RWPE1 (cell line): Measurements from ENCODE around the gene STX2.
A peak's percentile ranks its signal among the peaks of the same experiment; 100 is the strongest.

Experiments
- CTCF ChIA-PET: fragments of 350-600 bp; sonication (Branson Sonifier 250); formaldehyde crosslinking; extraction: SDS; loops from one replicate; lab custom pipeline; 2021; lab: Yijun Ruan, JAX
- POLR2A ChIA-PET: fragments of 400-600 bp; formaldehyde crosslinking; extraction: SDS; loops from one replicate; lab custom pipeline; 2020; ENCODE audit warnings: antibody characterized with exemption; ENCODE audit not compliant: low non-redundant PET; lab: Yijun Ruan, JAX
- DNase-seq: peaks from one replicate; pipeline ENCODE4 v3.0.0; 2012; ENCODE audit warnings: low spot score
- H3K27ac ChIP-seq: fragments of 450-650 bp; 2 replicates; pipeline ENCODE4 v1.5.1; 2017
- CTCF ChIP-seq: fragments of 450-650 bp; conservative IDR thresholded peaks from 2 replicates; pipeline ENCODE4 v1.5.1; 2017; ENCODE audit warnings: low read depth, mild to moderate bottlenecking

The STX2 gene

DNA sequence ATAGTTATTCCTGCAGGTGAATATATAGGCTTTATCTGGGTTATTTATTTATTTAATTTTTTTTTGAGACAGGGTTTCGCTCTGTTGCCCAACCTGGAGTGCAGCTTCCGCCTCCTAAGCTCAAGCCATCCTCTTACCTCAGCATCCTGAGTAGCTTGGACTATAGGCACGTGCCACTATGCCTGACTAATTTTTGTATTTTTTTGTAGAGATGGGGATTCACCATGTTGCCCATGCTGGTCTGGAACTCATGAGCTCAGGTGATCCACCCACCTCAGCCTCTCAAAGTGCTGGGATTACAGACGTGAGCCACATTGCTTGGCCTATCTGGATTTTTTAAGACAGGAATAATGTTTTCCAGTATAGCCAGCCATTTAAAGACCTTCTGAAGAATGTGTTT, 34.8 kb upstream of the STX2 start:
- ChIA-PET POLR2A (no interaction called here), CTCF (interaction anchor here (0.6 kb wide), 2 partner anchors 35 to 130 kb away, joined by 3 read pairs; no protein-coding TSS in a partner anchor)
- H3K27ac ChIP-seq = no peak overlapping the region
- DNase-seq = no peak
- TF ChIP-seq CTCF = no peak

- ChIA-PET POLR2A (no interaction called here), CTCF (interaction anchor here (0.6 kb wide), 2 partner anchors 51 to 890 kb away, joined by 3 to 6 read pairs; no protein-coding TSS in a partner anchor)
- no peak for DNase-seq
- no peak for TF ChIP-seq CTCF
- H3K27ac ChIP-seq = no peak overlapping the region
These were observed 34.2 kb upstream of the STX2 start for GRCh38 chr12:130873106-130873795.

DNA sequence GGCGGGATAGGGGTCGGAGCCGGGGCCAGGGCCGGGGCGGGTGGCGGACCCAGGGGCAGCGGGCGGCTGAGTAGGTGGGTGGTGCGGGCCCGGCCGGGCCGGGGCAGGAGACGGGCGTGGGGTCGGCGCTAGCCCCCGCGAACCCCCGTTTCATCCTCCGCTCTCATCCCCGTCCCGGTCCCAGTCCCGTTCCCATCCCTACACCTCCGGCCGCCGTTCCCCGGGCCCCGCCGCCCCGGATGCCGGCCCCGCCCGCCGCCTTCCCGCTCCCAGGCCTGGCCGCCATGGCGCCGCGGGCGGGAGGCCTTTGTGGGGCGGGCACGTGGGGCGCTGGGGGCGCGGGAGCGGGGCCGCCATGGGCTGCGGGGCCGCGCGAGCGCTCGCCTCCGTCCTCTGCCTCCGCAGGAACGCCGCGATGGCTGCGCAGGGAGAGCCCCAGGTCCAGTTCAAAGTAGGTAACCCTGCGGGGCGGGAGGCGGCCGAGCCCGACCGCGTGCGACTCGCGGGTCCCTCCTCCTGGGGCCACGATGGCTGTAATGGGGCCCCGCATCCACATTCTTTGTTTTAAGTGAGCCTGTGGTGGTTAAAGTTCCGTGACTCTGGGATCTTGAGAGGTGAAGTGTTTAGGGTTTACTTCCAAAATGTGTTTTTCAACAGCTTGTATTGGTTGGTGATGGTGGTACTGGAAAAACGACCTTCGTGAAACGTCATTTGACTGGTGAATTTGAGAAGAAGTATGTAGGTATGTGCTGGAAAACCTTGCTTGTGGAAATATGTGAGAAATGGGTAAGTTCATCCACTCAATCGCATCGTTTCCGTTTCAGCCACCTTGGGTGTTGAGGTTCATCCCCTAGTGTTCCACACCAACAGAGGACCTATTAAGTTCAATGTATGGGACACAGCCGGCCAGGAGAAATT, 33.4 kb upstream of the STX2 start:
- ChIA-PET CTCF (interaction anchor here (0.6 kb wide), 2 partner anchors 50 to 891 kb away, joined by 3 to 6 read pairs; no protein-coding TSS in a partner anchor), POLR2A (no interaction called here)
- no peak for TF ChIP-seq CTCF
- peak overlapping the region; percentile 94 for H3K27ac ChIP-seq
- peak; percentile 20 for DNase-seq

- DNase-seq = peak; percentile 98
- peak within 1 kb of the TSS; percentile 94 for H3K27ac ChIP-seq
- TF ChIP-seq CTCF = no peak
- ChIA-PET POLR2A (no interaction called here), CTCF (interaction anchor here (0.7 to 1.1 kb wide), 3 partner anchors 9 to 394 kb away, joined by 3 to 6 read pairs (median 5); no protein-coding TSS in a partner anchor)
These were observed 32.5 kb upstream of the STX2 start, which contains the start of gene RAN for GRCh38 chr12:130871286-130872178. Gene RAN, plus strand, starts transcription at chr12:130872066. Its CDS starts 528 bp downstream, at chr12:130872594.

- ChIA-PET POLR2A (interaction anchor here (0.6 kb wide), 1 partner anchor 43 kb away, joined by 3 read pairs; no protein-coding TSS in a partner anchor), CTCF (interaction anchor here (0.6 to 1.1 kb wide), 8 partner anchors 9 to 1087 kb away, joined by 3 to 6 read pairs (median 3); no protein-coding TSS in a partner anchor)
- DNase-seq = peak; percentile 85
- peak; percentile 63 for TF ChIP-seq CTCF
- peak overlapping the region; percentile 94 for H3K27ac ChIP-seq
These were observed 31.6 kb upstream of the STX2 start for GRCh38 chr12:130870442-130871285.
